HG03469 (cell line): ENCODE data around the gene STON2.
"Not testable (repeated sequence)": the region's sequence is repeated elsewhere in the genome, so short reads cannot be mapped to it uniquely, and the experiment has no call there.

Experiments used
- ATAC-seq: cut with Tn5 transposase; IDR thresholded peaks from one replicate; pipeline ENCODE4 v1.9.1; 2021; ENCODE audit warnings: mild to moderate bottlenecking, moderate library complexity, moderate number of reproducible peaks; ENCODE audit not compliant: unreplicated experiment

The STON2 gene

DNA sequence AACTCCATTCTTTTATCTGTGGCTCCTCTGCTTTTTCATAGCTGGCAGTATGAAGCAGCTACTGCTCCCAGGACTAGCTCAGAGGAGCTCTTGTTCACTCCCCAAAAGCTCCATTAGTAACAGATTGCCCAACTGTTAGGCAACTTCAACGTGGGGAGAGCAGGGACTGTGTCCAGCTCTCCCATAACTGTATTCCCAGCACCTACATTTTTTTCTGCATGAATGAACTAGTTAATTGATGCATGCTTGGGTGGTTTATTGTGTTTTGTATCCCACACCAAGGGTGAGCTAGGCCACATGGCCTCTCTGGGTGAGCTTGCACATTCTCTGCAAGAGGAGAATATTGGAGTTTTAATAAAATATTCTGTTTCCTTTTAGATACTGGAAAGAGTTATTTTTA is 15.2 kb downstream of the STON2 start:
- no peak for ATAC-seq

- ATAC-seq = no peak
Measured at GRCh38 chr14:81382517-81383225, 17.5 kb downstream of the STON2 start.

DNA sequence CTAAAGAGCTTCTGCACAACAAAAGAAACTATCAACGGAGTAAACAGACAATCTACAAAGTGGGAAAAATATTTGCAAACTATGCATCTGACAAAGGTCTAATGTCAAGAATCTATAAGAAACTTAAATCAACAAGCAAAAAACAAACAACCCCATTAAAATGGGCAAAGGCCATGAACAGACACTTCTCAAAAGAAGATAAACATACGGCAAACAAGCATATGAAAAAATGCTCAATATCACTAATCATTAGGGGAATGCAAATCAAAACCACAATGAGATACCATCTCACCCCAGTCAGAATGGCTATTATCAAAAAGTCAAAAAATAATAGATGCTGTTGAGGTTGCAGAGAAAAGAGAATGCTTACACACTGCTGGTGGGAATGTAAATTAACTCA is 20.1 kb downstream of the STON2 start:
- ATAC-seq = not testable (repeated sequence)

DNA sequence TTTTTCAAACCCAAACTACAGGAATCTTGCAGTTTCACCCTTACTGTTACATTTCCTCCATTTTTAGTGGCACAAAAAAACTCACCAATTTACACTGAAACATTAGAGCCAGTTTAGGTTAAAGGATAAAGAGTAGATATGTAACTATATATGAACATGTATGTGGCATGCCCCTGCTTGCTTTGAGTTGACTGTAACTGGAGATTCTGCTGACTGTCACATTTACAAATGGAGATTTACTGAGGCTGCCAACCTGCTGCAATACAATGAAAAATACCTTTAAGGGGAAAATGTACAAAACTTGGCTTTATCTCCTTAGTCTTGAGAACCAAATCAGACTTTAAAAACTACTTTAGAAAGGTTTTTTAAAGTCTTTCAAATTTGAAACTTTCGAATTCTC is 28.3 kb downstream of the STON2 start:
- no peak for ATAC-seq

DNA sequence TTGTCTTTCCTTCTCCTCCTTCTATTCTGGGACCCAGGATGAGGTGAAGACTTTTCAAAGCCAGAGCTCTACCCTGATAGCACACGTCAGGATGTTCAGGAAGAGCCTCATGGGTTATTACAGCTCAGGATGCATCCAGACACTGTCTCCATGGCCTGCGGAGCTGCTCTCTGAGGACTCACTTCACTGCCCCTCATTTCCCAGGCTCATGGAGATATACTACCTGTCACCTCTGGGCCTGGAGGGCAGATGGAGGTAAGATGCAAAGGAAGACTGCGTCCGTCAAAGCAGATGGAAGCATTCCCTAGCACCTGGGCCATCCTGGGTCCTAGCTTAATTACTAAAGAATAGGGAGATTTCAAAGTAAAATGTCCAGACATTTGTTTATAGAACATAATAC is 32.6 kb downstream of the STON2 start:
- no peak for ATAC-seq

DNA sequence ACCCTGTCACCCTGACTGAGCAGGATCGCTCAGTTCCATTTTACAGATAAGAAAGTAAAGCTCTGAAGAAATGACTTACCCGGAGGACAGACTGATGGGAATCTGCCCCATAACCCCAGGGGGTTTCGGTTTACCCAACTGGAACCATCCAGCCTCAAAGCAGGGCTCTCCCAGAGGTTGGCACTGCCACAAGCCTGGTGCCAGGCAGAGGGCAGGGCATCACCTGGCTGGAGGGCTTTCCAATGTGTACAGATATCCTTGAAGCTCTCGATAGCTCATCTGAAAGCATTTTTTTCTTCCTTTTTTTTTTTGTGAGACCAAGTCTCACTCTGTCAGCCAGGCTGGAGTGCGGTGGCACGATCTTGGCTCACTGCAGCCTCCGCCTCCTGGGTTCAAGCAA is 33.2 kb downstream of the STON2 start:
- no peak for ATAC-seq

DNA sequence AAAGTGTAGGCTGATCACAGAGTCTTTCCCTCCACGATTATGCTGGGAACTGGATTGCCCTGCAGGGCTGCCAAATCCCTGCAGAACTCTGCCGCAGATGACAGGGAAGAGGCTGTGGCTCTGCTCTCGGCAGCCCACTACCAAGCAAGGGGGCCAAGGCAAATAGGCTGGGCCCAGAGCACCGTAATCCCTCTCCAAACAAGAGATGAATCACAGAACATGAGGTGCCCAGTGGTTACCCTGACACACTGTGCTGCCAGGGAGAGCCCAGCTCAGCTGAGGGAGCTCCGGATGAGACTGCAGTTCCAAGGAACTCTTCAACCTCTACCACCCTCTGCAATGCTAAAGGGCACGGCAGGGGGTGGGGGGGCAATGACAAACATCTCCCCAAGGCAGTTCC is 33.9 kb downstream of the STON2 start:
- ATAC-seq = no peak

DNA sequence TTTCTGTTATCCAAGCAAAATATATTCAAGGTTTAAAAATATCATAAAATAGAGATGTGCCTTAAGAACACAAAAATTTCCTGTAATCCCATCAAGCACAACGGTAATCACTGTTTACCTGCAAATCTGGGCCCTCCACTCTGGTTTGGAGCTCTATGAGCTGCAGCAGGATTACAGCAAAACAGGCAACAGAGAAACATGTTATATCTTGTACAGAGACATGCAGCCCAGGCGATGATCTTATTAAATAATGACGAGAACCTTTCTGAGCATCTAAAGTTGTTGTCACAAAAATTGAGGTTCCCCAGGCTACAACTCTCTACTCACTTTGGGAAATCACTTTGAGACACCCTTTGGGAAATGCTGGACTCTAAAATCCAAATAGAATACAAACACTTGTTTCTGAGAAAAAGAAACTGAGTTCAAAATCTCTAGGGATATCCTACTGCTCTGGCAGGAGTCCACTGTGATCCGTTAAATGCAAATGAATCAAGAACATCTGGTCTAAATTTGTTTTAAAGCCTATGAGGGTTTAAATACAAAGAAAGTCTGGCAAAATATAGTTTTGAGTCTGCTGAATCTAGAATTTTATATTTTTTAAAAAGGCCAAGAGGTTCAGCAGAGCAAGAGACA is 36.3 kb downstream of the STON2 start:
- ATAC-seq = no peak

DNA sequence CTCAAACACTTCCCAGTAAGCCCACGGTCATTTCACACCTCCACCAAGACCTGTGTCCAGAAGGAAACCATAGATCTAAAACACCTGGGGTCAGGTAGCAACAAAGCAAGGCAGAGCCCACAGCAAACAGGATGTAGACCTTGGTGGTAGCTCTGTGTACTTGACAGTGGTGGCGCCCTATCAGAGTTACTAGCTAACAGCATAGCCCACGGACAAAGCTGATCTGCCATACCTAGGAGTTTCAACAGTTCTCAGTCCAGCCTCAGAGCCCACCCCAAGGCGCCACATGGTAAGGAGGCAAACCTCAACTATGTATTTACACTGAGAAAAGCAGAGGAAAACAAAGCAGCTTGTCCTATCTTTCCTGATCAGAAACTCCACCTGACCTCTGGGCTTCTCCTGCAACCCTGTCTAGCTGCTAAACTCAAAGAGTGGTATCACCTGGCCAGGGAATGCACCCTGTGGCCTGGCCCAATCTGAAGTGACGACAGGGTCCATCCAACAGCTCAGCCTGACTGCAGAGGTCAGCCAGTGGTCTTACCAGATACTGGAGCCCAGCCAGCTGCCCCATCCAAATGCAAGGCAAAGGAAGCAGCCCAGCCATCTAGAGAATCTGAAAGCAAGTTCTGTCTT is 46.3 kb downstream of the STON2 start:
- no peak for ATAC-seq

- no peak for ATAC-seq
Measured at GRCh38 chr14:81352413-81352812, 47.7 kb downstream of the STON2 start.

DNA sequence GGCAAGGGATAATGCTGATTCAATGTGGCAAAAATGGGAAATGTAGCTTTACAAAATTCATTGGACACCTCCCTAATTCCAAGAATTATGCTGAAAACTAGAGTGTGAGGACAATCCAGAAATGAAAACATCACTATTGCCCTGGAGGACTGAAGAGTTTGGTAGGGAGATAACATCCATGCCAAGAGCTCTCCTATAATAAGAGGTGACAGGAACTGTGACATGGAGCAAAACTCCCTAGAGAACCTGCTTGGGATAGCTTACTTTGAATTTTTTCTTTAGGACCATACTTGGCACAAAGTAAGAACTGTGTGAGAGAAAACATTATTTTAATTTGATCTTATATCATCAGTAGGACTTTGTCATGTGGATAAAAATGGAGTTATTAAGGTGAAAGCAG is 48.9 kb downstream of the STON2 start:
- ATAC-seq = no peak

DNA sequence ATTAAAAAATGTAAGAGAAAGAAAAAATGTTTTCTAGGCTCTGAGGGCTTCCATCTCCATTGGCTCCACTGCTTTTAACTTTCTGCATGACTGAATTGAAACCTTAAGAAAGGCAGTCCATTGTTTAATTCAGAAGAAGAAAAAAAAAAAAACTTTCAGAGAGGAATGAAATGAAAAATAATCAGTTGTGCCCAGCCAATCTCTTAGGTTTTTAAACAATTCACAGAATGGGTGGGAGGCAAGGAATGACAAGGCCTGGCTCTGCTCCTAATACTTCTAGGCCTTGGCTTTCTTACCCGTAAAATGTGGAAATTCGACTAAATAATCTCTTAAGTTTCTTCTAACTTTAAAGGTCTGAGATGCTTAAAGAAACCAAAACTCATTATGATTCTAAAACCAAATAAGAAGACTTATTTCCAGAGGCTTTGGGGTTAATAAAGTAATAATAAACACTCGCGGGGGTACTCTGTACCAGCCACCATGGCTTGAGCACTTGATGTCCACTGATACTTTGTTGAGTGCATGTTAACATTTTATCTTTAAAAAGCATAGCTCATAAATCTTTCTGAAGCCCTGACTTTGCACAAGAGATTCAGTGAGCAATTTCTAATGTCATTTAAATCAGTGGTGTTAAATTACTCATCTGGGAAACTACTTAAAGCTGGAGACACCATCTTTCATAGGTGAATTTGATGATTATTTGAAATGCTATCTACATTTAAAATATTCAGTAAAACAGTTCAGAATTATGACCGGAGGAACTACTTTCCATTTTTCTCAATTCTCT is 49.6 kb downstream of the STON2 start:
- ATAC-seq = no peak

- no peak for ATAC-seq
Measured at GRCh38 chr14:81348061-81348460, 52.1 kb downstream of the STON2 start.

- ATAC-seq = no peak
Measured at GRCh38 chr14:81345781-81346180, 54.3 kb downstream of the STON2 start.

DNA sequence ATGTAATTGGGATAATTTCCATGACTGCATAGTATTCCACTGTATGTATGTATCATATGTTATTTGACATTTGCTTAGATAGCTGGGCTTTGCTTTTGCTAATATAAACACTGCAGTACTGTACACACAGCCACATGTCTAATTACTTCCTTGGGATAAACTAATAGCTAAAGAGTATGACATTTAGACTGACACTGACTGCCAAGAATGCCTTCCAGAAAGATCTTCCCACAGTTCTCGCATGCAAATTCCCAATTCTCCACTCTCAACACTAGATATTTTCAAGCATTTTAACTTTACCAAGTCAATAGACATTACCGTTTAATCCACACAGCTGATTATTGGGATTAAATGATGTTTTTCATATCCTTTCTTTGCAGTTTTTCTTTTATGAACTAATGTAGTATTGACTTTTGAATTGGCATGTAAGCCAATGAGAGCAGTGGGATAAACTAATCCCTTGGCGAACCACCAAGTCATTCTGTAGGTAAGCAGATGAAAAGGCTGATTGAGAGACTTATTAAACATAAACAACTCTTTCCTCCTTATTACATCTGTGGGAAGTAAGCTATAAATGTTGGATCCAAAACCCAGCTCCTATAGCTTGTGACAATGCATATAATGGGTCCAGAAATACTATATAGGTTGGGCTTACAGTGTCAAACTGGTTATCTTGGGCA is 55.5 kb downstream of the STON2 start:
- ATAC-seq = no peak

DNA sequence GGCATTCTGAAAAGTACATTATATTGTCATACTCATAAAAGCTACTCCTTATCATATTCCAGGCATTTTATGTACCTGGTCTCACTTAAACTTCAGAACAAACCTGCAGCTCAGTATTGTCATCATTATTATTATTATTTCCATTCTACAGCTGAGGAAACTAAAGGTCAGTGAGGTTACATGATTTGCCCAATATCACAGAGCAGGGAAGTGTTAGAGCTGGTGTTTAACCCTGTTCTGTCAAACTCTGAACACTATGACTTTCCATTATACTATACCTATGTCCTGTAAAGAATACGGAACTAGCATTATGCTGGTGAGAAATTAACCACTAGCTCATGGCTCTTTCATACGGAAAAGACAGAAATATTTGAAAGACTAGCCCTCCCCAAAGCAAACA is 56.4 kb downstream of the STON2 start:
- ATAC-seq = no peak

GRCh38 chr14:81342850-81343580 is 57.1 kb downstream of the STON2 start:
- ATAC-seq = no peak

- ATAC-seq = no peak
Measured at GRCh38 chr14:81341781-81342180, 58.3 kb downstream of the STON2 start.

- ATAC-seq = no peak
Measured at GRCh38 chr14:81341370-81341769, 58.8 kb downstream of the STON2 start.

- ATAC-seq = no peak
Measured at GRCh38 chr14:81340201-81340600, 59.9 kb downstream of the STON2 start.
